Measurements from ENCODE around the gene NR4A1. TPM values are rescaled to one million over a fixed set of nuclear protein-coding genes. Genes with fewer than 3 reads are reported as not detected.

NR4A1 gene
- total RNA-seq, 2 donors from 2014 or later, result 112 to 468 TPM

DNA sequence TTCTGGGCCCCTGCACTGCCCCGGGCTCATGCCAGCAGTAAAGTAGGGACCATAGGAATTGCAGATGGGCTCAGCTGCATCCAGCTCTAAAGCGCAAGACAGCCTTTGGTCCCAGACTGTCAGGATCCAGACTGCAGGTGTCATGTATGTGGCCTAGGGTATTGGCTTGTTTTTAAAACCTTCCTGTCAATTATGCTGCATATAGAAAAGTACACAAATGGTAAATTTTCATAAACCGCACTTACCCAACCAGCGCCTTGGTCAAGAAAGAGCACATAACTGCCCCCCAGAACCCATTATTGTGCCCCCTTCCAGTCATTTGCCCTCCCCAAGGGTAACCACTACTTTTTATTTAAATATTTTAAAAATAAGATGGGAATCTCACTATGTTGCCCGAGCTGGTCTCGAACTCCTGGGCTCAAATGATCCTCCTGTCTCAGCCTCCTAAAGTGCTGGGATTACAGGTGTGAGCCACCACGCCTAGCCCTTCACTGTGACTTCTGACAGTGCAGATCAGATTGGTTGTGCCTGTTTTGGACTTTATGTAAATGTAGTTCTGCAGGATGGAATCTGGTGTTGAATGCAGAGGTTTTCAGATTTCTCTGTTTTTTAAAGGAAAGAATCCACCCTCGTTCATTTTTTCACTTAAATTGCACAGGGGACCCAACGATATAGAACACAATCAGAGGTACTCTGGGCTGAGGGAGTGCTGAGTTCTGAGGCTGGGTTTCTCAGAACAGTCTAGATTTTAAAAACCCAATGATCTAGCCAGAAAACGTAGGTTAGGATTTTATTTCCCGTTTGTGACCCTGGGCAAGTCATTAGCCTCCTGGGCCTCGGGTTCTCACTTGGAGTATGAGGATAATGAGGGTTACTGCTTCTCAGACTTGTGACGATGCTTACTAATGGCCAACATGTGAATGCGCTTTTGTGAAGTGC lies 6.7 kb downstream of the NR4A1 start:
- Histone ChIP-seq H3K4me3 (no peak overlapping the region), H3K9me3 (no peaks in the 10 kb centered on the region), H3K36me3 (peaks cover 24% of the 10 kb centered on the region), H3K27ac (no peak overlapping the region), H3K27me3 (replicated peaks; ENCODE audit: insufficient read depth) (no peaks in the 10 kb centered on the region), H3K4me1 (ENCODE audit: control insufficient read depth in 1 of 2, low read depth in 2 of 2) (no peaks in the 10 kb centered on the region)
- TF ChIP-seq, protein P1, sequence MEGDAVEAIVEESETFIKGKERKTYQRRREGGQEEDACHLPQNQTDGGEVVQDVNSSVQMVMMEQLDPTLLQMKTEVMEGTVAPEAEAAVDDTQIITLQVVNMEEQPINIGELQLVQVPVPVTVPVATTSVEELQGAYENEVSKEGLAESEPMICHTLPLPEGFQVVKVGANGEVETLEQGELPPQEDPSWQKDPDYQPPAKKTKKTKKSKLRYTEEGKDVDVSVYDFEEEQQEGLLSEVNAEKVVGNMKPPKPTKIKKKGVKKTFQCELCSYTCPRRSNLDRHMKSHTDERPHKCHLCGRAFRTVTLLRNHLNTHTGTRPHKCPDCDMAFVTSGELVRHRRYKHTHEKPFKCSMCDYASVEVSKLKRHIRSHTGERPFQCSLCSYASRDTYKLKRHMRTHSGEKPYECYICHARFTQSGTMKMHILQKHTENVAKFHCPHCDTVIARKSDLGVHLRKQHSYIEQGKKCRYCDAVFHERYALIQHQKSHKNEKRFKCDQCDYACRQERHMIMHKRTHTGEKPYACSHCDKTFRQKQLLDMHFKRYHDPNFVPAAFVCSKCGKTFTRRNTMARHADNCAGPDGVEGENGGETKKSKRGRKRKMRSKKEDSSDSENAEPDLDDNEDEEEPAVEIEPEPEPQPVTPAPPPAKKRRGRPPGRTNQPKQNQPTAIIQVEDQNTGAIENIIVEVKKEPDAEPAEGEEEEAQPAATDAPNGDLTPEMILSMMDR (IDR thresholded peaks at IDR 0.05), result no peak
- ATAC-seq (ENCODE audit: insufficient number of reproducible peaks, low FRiP score, low read depth) (no peak), DNase-seq (ENCODE audit: low spot score) (no peak)

- Histone ChIP-seq H3K36me3 (peaks cover 24% of the 10 kb centered on the region), H3K4me1 (ENCODE audit: control insufficient read depth in 1 of 2, low read depth in 2 of 2) (no peaks in the 10 kb centered on the region), H3K9me3 (no peaks in the 10 kb centered on the region), H3K4me3 (no peak overlapping the region), H3K27me3 (replicated peaks; ENCODE audit: insufficient read depth) (no peaks in the 10 kb centered on the region), H3K27ac (no peak overlapping the region)
- ATAC-seq (ENCODE audit: insufficient number of reproducible peaks, low FRiP score, low read depth), result no peak
- TF ChIP-seq, protein P1 (IDR thresholded peaks at IDR 0.05), result no peak
- DNase-seq (ENCODE audit: low spot score), result no peak
These were observed 7.6 kb downstream of the NR4A1 start for GRCh38 chr12:52058631-52059361.

DNA sequence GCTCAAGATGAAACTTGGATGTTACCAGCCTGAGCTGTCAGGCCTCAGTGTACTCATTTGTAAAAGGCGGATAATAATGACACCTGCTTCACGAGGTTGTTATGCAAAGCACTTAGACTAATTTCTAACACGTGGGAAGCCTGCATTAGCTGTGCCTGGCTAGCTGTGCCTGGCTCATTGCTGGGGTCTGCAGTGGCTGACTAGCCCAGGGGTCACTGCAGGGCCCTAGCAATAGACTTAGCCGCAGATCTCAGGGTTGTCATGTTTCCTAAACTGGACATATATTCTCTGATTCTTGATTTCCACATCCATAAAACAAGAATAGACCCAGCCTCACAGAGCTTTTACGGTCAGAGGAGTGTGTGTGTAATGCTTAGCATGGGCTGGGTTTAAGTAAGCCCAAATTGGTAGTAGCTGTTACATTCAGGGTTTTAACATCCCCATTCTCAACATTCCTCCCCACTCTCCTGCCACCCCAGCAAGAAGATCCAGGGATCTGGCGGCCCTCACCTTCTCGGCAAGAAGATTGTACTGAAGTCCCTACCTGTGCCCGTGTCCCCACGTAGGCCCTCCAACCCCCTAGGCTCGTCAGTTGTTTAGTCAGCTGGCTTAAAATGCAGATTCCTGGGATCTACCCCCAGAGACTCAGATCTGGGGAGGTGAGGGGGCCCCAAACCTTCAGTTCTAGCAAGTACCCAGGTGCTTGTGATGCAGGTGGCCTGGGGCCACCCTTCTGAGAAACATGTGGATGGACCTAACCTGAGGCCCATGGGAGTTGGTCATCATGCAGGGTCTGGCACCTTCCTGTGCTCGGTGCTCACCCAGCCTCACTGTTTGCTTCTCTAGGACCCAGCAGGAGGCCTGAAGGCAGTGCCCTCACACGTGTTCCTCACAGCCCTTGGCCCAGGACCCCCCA lies 8.6 kb downstream of the NR4A1 start:
- Histone ChIP-seq H3K9me3 (no peaks in the 10 kb centered on the region), H3K4me3 (no peak overlapping the region), H3K36me3 (peaks cover 20% of the 10 kb centered on the region), H3K27me3 (replicated peaks; ENCODE audit: insufficient read depth) (no peaks in the 10 kb centered on the region), H3K27ac (no peak overlapping the region), H3K4me1 (ENCODE audit: control insufficient read depth in 1 of 2, low read depth in 2 of 2) (no peaks in the 10 kb centered on the region)
- no peak for ATAC-seq (ENCODE audit: insufficient number of reproducible peaks, low FRiP score, low read depth)
- TF ChIP-seq, protein P1 (IDR thresholded peaks at IDR 0.05), result no peak
- DNase-seq (ENCODE audit: low spot score), result no peak

- no peak for DNase-seq (ENCODE audit: low spot score)
- no peaks in the 10 kb centered on the region for H3K4me1 ChIP-seq (ENCODE audit: control insufficient read depth in 1 of 2, low read depth in 2 of 2)
- no peak for ATAC-seq (ENCODE audit: insufficient number of reproducible peaks, low FRiP score, low read depth)
- TF ChIP-seq, protein P1 (IDR thresholded peaks at IDR 0.05), result no peak
- H3K27ac ChIP-seq, result no peak overlapping the region
- H3K27me3 ChIP-seq (replicated peaks; ENCODE audit: insufficient read depth), result no peaks in the 10 kb centered on the region
- no peak overlapping the region for H3K4me3 ChIP-seq
- peaks cover 19% of the 10 kb centered on the region for H3K36me3 ChIP-seq
- H3K9me3 ChIP-seq, result no peaks in the 10 kb centered on the region
These were observed 9.4 kb downstream of the NR4A1 start for GRCh38 chr12:52060498-52061177.

Data from thoracic aorta (tissue), 2 donors.